SK-N-SH treated with all-trans-retinoic acid at 6 μM for 48 hours (cell line): ENCODE results near the gene RSPRY1.
"Not testable (repeated sequence)": the region's sequence is repeated elsewhere in the genome, so short reads cannot be mapped to it uniquely, and the experiment has no call there.

Experiments
- ATAC-seq: fragments of 200-7000 bp; cut with Tn5 transposase; 3 replicates; pipeline ENCODE4 v1.9.1; 2020; ENCODE audit warnings: mild to moderate bottlenecking, moderate library complexity
- ARNTL ChIP-seq: fragments of 450-650 bp; formaldehyde crosslinking; IDR thresholded peaks from 2 replicates; pipeline ENCODE4 v1.5.0; 2020; ENCODE audit warnings: low read depth, mild to moderate bottlenecking, moderate library complexity, borderline replicate concordance
- BACH2 ChIP-seq: fragments of 250-450 bp; sonication (Bioruptor Pico); IDR thresholded peaks from 2 replicates; pipeline ENCODE4 v1.9.0; 2021; ENCODE audit warnings: mild to moderate bottlenecking, borderline replicate concordance
- ESRRG ChIP-seq: fragments of 250-450 bp; sonication (Bioruptor Pico); IDR thresholded peaks from 2 replicates; pipeline ENCODE4 v1.6.1; 2021; ENCODE audit warnings: mild to moderate bottlenecking
- GLIS3 ChIP-seq: fragments of 250-450 bp; sonication (Bioruptor Pico); IDR thresholded peaks from 2 replicates; pipeline ENCODE4 v1.5.0; 2020; ENCODE audit warnings: mild to moderate bottlenecking, moderate library complexity
- ISL1 ChIP-seq: fragments of 250-450 bp; sonication (Bioruptor Pico); IDR thresholded peaks from 2 replicates; pipeline ENCODE4 v2.1.2; 2022; ENCODE audit warnings: mild to moderate bottlenecking, moderate library complexity
- PPARA ChIP-seq: fragments of 250-450 bp; sonication (Bioruptor Pico); IDR thresholded peaks from 2 replicates; pipeline ENCODE4 v1.5.0; 2020; ENCODE audit warnings: mild to moderate bottlenecking, borderline replicate concordance
- RARB ChIP-seq: fragments of 250-450 bp; sonication (Bioruptor Pico); IDR thresholded peaks from 2 replicates; pipeline ENCODE4 v1.8.0; 2021; ENCODE audit warnings: mild to moderate bottlenecking, moderate library complexity
- SNAI2 ChIP-seq: fragments of 250-450 bp; sonication (Bioruptor Pico); IDR thresholded peaks from 2 replicates; pipeline ENCODE4 v1.5.0; 2020; ENCODE audit warnings: mild to moderate bottlenecking, moderate library complexity
- TOX ChIP-seq: fragments of 250-450 bp; sonication (Bioruptor Pico); IDR thresholded peaks from 2 replicates; pipeline ENCODE4 v1.8.0; 2021; ENCODE audit warnings: mild to moderate bottlenecking, moderate library complexity, borderline replicate concordance
- ZC3H10 ChIP-seq: fragments of 250-450 bp; sonication (Bioruptor Pico); IDR thresholded peaks from 2 replicates; pipeline ENCODE4 v1.5.1; 2021; ENCODE audit warnings: mild to moderate bottlenecking, moderate library complexity
- ZNF565 ChIP-seq: fragments of 450-650 bp; formaldehyde crosslinking; conservative IDR thresholded peaks from 2 replicates; pipeline ENCODE4 v1.5.0; 2020; ENCODE audit warnings: low read depth, mild to moderate bottlenecking, moderate library complexity
- ZNF8 ChIP-seq: fragments of 450-650 bp; formaldehyde crosslinking; IDR thresholded peaks from 2 replicates; pipeline ENCODE4 v1.5.0; 2020; ENCODE audit warnings: mild to moderate bottlenecking, moderate library complexity
- TF ChIP-seq, protein P1 (sequence below): fragments of 250-450 bp; sonication (Bioruptor Pico); IDR thresholded peaks from 2 replicates; pipeline ENCODE4 v1.5.0; 2020; ENCODE audit warnings: mild to moderate bottlenecking, moderate library complexity
- TF ChIP-seq, protein P2 (sequence below): fragments of 250-450 bp; sonication (Bioruptor Pico); IDR thresholded peaks from 2 replicates; pipeline ENCODE4 v1.5.1; 2020; ENCODE audit warnings: low read depth, mild to moderate bottlenecking, moderate library complexity
- TF ChIP-seq, protein P3 (sequence below): fragments of 250-450 bp; sonication (Bioruptor Pico); IDR thresholded peaks from 2 replicates; pipeline ENCODE4 v1.8.0; 2021; ENCODE audit warnings: low read depth, mild to moderate bottlenecking, moderate library complexity, borderline replicate concordance
- TF ChIP-seq, protein P4 (sequence below): fragments of 250-450 bp; sonication (Bioruptor Pico); IDR thresholded peaks from 2 replicates; pipeline ENCODE4 v1.5.1; 2021; ENCODE audit warnings: mild to moderate bottlenecking, moderate library complexity
- TF ChIP-seq, protein P5 (sequence below): fragments of 250-450 bp; sonication (Bioruptor Pico); IDR thresholded peaks from 2 replicates; pipeline ENCODE4 v1.8.0; 2020; ENCODE audit warnings: mild to moderate bottlenecking, moderate library complexity, borderline replicate concordance

RSPRY1 gene

DNA sequence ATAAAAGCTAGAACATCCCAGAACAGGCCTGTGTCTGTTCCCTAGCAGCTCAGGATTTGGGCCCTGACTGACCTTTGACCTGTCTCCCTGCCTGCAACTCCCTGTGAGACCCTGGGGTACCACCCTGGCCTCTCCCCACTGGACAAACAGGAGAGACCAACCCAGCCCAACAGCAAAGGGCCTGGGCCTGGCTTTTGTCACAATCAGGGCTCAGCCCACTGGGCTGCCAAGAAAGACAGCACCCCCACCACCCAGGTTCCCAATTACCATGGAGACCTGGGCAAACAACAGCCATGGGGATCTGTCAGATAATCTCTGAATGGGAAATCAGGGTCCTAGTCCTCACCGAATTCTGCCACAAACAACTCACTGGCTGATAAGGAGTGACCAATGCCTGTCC lies 87.2 kb downstream of the RSPRY1 start:
- TF ChIP-seq, protein P1, sequence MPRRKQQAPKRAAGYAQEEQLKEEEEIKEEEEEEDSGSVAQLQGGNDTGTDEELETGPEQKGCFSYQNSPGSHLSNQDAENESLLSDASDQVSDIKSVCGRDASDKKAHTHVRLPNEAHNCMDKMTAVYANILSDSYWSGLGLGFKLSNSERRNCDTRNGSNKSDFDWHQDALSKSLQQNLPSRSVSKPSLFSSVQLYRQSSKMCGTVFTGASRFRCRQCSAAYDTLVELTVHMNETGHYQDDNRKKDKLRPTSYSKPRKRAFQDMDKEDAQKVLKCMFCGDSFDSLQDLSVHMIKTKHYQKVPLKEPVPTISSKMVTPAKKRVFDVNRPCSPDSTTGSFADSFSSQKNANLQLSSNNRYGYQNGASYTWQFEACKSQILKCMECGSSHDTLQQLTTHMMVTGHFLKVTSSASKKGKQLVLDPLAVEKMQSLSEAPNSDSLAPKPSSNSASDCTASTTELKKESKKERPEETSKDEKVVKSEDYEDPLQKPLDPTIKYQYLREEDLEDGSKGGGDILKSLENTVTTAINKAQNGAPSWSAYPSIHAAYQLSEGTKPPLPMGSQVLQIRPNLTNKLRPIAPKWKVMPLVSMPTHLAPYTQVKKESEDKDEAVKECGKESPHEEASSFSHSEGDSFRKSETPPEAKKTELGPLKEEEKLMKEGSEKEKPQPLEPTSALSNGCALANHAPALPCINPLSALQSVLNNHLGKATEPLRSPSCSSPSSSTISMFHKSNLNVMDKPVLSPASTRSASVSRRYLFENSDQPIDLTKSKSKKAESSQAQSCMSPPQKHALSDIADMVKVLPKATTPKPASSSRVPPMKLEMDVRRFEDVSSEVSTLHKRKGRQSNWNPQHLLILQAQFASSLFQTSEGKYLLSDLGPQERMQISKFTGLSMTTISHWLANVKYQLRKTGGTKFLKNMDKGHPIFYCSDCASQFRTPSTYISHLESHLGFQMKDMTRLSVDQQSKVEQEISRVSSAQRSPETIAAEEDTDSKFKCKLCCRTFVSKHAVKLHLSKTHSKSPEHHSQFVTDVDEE (CRISPR knock-in tag) = no peak
- TF ChIP-seq ZNF565 (no peak), PPARA (CRISPR knock-in tag) (no peak), GLIS3 (CRISPR knock-in tag) (no peak), ZC3H10 (no peak), RARB (no peak), TOX (CRISPR knock-in tag) (no peak), ISL1 (CRISPR knock-in tag) (no peak), ZNF8 (CRISPR knock-in tag) (no peak), ESRRG (no peak), SNAI2 (CRISPR knock-in tag) (no peak)
- TF ChIP-seq, protein P2, sequence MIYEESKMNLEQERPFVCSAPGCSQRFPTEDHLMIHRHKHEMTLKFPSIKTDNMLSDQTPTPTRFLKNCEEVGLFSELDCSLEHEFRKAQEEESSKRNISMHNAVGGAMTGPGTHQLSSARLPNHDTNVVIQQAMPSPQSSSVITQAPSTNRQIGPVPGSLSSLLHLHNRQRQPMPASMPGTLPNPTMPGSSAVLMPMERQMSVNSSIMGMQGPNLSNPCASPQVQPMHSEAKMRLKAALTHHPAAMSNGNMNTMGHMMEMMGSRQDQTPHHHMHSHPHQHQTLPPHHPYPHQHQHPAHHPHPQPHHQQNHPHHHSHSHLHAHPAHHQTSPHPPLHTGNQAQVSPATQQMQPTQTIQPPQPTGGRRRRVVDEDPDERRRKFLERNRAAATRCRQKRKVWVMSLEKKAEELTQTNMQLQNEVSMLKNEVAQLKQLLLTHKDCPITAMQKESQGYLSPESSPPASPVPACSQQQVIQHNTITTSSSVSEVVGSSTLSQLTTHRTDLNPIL (CRISPR knock-in tag) = no peak
- TF ChIP-seq, protein P3, sequence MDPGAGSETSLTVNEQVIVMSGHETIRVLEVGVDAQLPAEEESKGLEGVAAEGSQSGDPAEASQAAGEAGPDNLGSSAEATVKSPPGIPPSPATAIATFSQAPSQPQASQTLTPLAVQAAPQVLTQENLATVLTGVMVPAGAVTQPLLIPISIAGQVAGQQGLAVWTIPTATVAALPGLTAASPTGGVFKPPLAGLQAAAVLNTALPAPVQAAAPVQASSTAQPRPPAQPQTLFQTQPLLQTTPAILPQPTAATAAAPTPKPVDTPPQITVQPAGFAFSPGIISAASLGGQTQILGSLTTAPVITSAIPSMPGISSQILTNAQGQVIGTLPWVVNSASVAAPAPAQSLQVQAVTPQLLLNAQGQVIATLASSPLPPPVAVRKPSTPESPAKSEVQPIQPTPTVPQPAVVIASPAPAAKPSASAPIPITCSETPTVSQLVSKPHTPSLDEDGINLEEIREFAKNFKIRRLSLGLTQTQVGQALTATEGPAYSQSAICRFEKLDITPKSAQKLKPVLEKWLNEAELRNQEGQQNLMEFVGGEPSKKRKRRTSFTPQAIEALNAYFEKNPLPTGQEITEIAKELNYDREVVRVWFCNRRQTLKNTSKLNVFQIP (CRISPR knock-in tag) = no peak
- TF ChIP-seq, protein P4, sequence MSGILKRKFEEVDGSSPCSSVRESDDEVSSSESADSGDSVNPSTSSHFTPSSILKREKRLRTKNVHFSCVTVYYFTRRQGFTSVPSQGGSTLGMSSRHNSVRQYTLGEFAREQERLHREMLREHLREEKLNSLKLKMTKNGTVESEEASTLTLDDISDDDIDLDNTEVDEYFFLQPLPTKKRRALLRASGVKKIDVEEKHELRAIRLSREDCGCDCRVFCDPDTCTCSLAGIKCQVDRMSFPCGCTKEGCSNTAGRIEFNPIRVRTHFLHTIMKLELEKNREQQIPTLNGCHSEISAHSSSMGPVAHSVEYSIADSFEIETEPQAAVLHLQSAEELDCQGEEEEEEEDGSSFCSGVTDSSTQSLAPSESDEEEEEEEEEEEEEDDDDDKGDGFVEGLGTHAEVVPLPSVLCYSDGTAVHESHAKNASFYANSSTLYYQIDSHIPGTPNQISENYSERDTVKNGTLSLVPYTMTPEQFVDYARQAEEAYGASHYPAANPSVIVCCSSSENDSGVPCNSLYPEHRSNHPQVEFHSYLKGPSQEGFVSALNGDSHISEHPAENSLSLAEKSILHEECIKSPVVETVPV (CRISPR knock-in tag) = no peak
- TF ChIP-seq, protein P5, sequence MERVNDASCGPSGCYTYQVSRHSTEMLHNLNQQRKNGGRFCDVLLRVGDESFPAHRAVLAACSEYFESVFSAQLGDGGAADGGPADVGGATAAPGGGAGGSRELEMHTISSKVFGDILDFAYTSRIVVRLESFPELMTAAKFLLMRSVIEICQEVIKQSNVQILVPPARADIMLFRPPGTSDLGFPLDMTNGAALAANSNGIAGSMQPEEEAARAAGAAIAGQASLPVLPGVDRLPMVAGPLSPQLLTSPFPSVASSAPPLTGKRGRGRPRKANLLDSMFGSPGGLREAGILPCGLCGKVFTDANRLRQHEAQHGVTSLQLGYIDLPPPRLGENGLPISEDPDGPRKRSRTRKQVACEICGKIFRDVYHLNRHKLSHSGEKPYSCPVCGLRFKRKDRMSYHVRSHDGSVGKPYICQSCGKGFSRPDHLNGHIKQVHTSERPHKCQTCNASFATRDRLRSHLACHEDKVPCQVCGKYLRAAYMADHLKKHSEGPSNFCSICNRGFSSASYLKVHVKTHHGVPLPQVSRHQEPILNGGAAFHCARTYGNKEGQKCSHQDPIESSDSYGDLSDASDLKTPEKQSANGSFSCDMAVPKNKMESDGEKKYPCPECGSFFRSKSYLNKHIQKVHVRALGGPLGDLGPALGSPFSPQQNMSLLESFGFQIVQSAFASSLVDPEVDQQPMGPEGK (CRISPR knock-in tag) = no peak
- ATAC-seq = no peak

DNA sequence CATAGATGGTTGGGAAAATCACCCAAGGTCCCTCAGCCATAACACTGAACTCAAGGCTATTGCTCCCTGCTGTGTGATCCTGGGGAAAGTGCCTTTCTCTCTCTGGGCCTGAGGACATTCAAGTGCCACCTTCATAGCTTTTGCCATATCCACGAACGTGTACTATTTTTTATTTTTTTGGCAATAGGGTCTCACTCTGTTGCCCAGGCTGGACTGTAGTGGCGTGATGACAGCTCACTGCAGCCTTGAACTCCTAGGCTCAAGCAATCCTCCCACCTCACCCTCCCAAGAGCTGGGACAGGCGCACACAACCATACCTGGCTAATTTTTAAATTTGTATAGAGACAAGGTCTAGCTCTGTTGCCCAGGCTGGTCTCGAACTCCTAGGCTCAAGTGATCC lies 87.7 kb downstream of the RSPRY1 start:
- ATAC-seq = no peak
- TF ChIP-seq, protein P4 (CRISPR knock-in tag) = no peak
- TF ChIP-seq, protein P2 (CRISPR knock-in tag) = no peak
- no peak for TF ChIP-seq ARNTL (CRISPR knock-in tag)
- no peak for TF ChIP-seq TOX (CRISPR knock-in tag)
- no peak for TF ChIP-seq ZC3H10
- TF ChIP-seq, protein P5 (CRISPR knock-in tag) = no peak
- TF ChIP-seq ZNF8 (CRISPR knock-in tag) = no peak
- TF ChIP-seq BACH2 = no peak
- TF ChIP-seq, protein P3 (CRISPR knock-in tag) = no peak
- TF ChIP-seq, protein P1 (CRISPR knock-in tag) = no peak

DNA sequence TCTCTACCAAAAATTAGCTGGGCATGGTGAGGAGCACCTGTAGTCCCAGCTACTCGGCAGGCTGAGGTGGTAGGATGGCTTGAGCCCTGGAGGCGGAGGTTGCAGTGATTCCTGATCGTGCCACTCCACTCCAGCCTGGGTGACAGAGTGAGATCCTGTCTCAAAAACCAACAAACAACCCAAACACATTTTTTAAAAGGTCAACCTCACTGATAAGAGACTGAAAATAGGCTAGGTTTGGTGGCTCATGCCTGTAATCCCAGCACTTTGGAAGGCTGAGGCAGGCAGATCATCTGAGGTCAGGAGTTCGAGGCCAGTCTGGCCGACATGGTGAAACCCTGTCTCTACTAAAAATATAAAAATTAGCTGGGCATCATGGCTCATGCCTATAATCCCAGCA lies 89.8 kb downstream of the RSPRY1 start:
- not testable (repeated sequence) for ATAC-seq
